HFFc6 (cell line): Measurements from ENCODE around the gene TF. TPM values are rescaled to one million over a fixed set of nuclear protein-coding genes. Genes with fewer than 3 reads are reported as not detected.

Source experiments
- DNase-seq: peaks from one replicate; pipeline ENCODE4 v3.0.0-alpha.2; 2018
- H3K27ac Mint-ChIP-seq: 2 replicates; pipeline ENCODE4 v1.8.0; 2020; ENCODE audit warnings: mild to moderate bottlenecking, mixed read lengths
- H3K27me3 Mint-ChIP-seq: 2 replicates; pipeline ENCODE4 v1.8.0; 2021; ENCODE audit warnings: mild to moderate bottlenecking, moderate library complexity, mixed read lengths; ENCODE audit not compliant: insufficient read depth
- H3K36me3 Mint-ChIP-seq: 2 replicates; pipeline ENCODE4 v1.8.0; 2021; ENCODE audit warnings: low read depth, mixed read lengths
- H3K4me1 Mint-ChIP-seq: 2 replicates; pipeline ENCODE4 v1.8.0; 2020; ENCODE audit warnings: low read depth, mixed read lengths
- H3K4me3 Mint-ChIP-seq: 2 replicates; pipeline ENCODE4 v1.8.0; 2020; ENCODE audit warnings: mild to moderate bottlenecking, moderate library complexity, mixed read lengths
- H3K9me3 Mint-ChIP-seq: 2 replicates; pipeline ENCODE4 v1.8.0; 2020; ENCODE audit warnings: mild to moderate bottlenecking, mixed read lengths
- total RNA-seq, 6 experiments: library from RNA; stranded (reverse); fragmentation: NEBNext Ultra II Directional; extraction: Animal tissue kit (Norgen Biotek cat#: 25700); gene quantifications; 2 replicates in 1 of 6; 3 replicates in 5 of 6; pipeline ENCODE4 v1.2.3, GENCODE V29; 2021
- TF ChIP-seq, protein P1 (sequence below): fragments of 200-600 bp; sonication (generic); IDR thresholded peaks from 2 replicates; pipeline ENCODE4 v1.5.0; 2021; ENCODE audit warnings: antibody characterized with exemption, mild to moderate bottlenecking

Gene TF
- total RNA-seq, 6 experiments from 2014 or later: under 0.01 to 0.13 (median 0.02) TPM; not detected in 1

GRCh38 chr3:133761605-133762484, 15.7 kb downstream of the TF start:
- H3K27me3 Mint-ChIP-seq: peaks cover 15% of the 10 kb centered on the region
- TF ChIP-seq, protein P1, sequence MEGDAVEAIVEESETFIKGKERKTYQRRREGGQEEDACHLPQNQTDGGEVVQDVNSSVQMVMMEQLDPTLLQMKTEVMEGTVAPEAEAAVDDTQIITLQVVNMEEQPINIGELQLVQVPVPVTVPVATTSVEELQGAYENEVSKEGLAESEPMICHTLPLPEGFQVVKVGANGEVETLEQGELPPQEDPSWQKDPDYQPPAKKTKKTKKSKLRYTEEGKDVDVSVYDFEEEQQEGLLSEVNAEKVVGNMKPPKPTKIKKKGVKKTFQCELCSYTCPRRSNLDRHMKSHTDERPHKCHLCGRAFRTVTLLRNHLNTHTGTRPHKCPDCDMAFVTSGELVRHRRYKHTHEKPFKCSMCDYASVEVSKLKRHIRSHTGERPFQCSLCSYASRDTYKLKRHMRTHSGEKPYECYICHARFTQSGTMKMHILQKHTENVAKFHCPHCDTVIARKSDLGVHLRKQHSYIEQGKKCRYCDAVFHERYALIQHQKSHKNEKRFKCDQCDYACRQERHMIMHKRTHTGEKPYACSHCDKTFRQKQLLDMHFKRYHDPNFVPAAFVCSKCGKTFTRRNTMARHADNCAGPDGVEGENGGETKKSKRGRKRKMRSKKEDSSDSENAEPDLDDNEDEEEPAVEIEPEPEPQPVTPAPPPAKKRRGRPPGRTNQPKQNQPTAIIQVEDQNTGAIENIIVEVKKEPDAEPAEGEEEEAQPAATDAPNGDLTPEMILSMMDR: no peak

GRCh38 chr3:133762539-133762938, 16.3 kb downstream of the TF start:
- Mint-ChIP-seq H3K4me3 (no peak overlapping the region), H3K9me3 (no peaks in the 10 kb centered on the region), H3K4me1 (no peaks in the 10 kb centered on the region), H3K27me3 (peaks cover 19% of the 10 kb centered on the region), H3K36me3 (no peaks in the 10 kb centered on the region), H3K27ac (no peak overlapping the region)
- no peak for DNase-seq
- TF ChIP-seq, protein P1: no peak

More at GRCh38 chr3:133761605-133762484, 15.7 kb downstream of the TF start:
- Mint-ChIP-seq H3K4me3 (no peak overlapping the region), H3K27ac (no peak overlapping the region), H3K9me3 (no peaks in the 10 kb centered on the region), H3K36me3 (no peaks in the 10 kb centered on the region), H3K4me1 (no peaks in the 10 kb centered on the region)
- no peak for DNase-seq

DNA sequence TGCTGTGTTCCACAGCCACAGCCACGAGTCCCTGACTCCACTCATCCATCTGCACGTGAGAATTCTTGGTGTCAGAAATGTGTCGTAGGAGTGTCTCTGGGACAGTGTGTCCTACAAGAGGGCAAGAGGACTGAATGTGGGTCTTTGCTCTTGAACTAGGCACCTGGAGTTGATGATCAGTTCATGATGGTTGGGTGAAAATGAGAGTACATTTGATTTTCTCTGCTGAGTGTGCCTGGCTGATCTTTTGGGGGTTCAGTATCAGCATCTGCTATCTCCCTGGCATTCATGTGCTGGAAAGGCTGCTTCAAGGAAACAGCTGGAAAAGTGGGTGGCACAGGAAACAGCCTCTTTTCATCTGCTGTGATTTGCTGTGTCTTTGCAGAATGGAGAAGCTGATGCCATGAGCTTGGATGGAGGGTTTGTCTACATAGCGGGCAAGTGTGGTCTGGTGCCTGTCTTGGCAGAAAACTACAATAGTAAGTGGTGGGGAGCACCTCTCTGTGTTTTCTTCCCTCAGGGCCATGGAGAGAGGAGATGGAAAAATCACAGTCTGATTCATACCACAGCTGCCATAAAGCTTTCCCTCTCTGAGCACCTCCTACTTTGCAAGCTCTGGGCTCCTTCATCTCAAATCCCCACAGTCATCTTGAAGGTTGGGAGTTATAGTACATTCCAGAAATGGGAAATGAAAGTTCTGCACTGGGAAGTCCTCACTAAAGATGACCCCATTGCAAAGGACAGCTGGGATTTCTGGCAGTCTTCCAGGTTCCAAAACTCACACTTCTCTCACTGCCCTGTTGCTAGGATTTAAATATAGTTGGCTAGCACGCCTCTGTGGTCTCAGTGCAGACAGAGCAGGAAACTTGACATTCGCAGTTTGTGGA, 17.8 kb downstream of the TF start:
- Mint-ChIP-seq H3K36me3 (no peaks in the 10 kb centered on the region), H3K9me3 (no peaks in the 10 kb centered on the region), H3K27me3 (peaks cover 20% of the 10 kb centered on the region), H3K4me3 (no peak overlapping the region), H3K4me1 (no peaks in the 10 kb centered on the region), H3K27ac (no peak overlapping the region)
- no peak for DNase-seq
- TF ChIP-seq, protein P1: no peak

DNA sequence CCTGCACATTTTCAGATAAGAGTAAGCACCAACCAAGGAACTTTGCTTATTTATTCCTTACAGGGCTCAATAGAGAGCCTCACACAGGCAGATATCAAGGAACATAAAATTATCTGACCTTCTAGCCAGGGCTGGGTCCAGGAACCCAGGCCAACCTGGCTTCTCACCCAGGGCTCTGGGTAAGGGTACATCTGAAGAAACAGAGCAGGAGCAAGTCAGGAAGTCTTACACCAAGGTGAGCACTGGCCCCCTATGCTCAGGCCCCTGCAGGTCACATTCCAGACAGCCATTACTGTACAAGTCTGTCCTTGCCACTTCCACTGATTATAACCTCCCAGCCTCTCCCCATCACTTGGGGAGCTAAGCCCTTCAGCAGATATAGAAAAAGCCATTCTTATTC, 19.1 kb downstream of the TF start:
- Mint-ChIP-seq H3K4me3 (no peak overlapping the region), H3K4me1 (no peaks in the 10 kb centered on the region), H3K27ac (no peak overlapping the region), H3K27me3 (peaks cover 15% of the 10 kb centered on the region; the same call in 1 of the 2 replicates), H3K9me3 (no peaks in the 10 kb centered on the region), H3K36me3 (no peaks in the 10 kb centered on the region)
- TF ChIP-seq, protein P1: no peak
- DNase-seq: no peak

- peaks cover 13% of the 10 kb centered on the region for H3K27me3 Mint-ChIP-seq
- no peak overlapping the region for H3K27ac Mint-ChIP-seq
- H3K4me3 Mint-ChIP-seq: no peak overlapping the region
- TF ChIP-seq, protein P1: no peak
- H3K36me3 Mint-ChIP-seq: no peaks in the 10 kb centered on the region
- no peak for DNase-seq
- H3K4me1 Mint-ChIP-seq: no peaks in the 10 kb centered on the region
- no peaks in the 10 kb centered on the region for H3K9me3 Mint-ChIP-seq
Observed at GRCh38 chr3:133767607-133768006, 21.4 kb downstream of the TF start.
